ENCODE data around the gene PLS3.
"Not testable (repeated sequence)": the region's sequence is repeated elsewhere in the genome, so short reads cannot be mapped to it uniquely, and the experiment has no call there.

The PLS3 gene

GRCh38 chrX:115533485-115533884 lies 27.5 kb upstream of the PLS3 start:
- CTCF ChIA-PET, result interaction anchor here (0.8 kb wide), 1 partner anchor 19 kb away, joined by 3 read pairs; no protein-coding TSS in a partner anchor
- no peak for DNase-seq (ENCODE audit: extremely low spot score)
- no peak for TF ChIP-seq CTCF (IDR thresholded peaks at IDR 0.05; ENCODE audit: control extremely low read depth, extremely low read depth, low read depth, missing control alignments)
- POLR2A ChIA-PET, result no interaction called here

GRCh38 chrX:115534383-115534782 lies 26.6 kb upstream of the PLS3 start:
- no peak for DNase-seq (ENCODE audit: extremely low spot score)
- no peak for TF ChIP-seq CTCF (IDR thresholded peaks at IDR 0.05; ENCODE audit: control extremely low read depth, extremely low read depth, low read depth, missing control alignments)
- CTCF ChIA-PET, result no interaction called here
- POLR2A ChIA-PET, result no interaction called here

- CTCF ChIA-PET, result no interaction called here
- TF ChIP-seq CTCF (IDR thresholded peaks at IDR 0.05; ENCODE audit: control extremely low read depth, extremely low read depth, low read depth, missing control alignments), result no peak
- DNase-seq (ENCODE audit: extremely low spot score), result no peak
- POLR2A ChIA-PET, result no interaction called here
Measured at GRCh38 chrX:115535421-115535820, 25.6 kb upstream of the PLS3 start.

GRCh38 chrX:115535844-115536243 lies 25.1 kb upstream of the PLS3 start:
- ChIA-PET POLR2A (no interaction called here), CTCF (no interaction called here)
- DNase-seq (ENCODE audit: extremely low spot score), result no peak

GRCh38 chrX:115539841-115540240 lies 21.1 kb upstream of the PLS3 start:
- no peak for TF ChIP-seq CTCF (IDR thresholded peaks at IDR 0.05; ENCODE audit: control extremely low read depth, extremely low read depth, low read depth, missing control alignments)
- POLR2A ChIA-PET, result no interaction called here
- CTCF ChIA-PET, result no interaction called here
- DNase-seq (ENCODE audit: extremely low spot score), result no peak

More at GRCh38 chrX:115535844-115536243, 25.1 kb upstream of the PLS3 start:
- TF ChIP-seq CTCF (IDR thresholded peaks at IDR 0.05; ENCODE audit: control extremely low read depth, extremely low read depth, low read depth, missing control alignments), result no peak

GRCh38 chrX:115541045-115541444 lies 19.9 kb upstream of the PLS3 start:
- CTCF ChIA-PET; DNase-seq (ENCODE audit: extremely low spot score); POLR2A ChIA-PET: not testable (repeated sequence)

GRCh38 chrX:115547448-115547847 lies 13.5 kb upstream of the PLS3 start:
- POLR2A ChIA-PET, result no interaction called here
- TF ChIP-seq CTCF (IDR thresholded peaks at IDR 0.05; ENCODE audit: control extremely low read depth, extremely low read depth, low read depth, missing control alignments), result no peak
- CTCF ChIA-PET, result no interaction called here
- no peak for DNase-seq (ENCODE audit: extremely low spot score)

All from GM10248 (cell line).